A549 (cell line): ENCODE measurements around the gene AKAP6. TPM values are rescaled to one million over a fixed set of nuclear protein-coding genes. Genes with fewer than 3 reads are reported as not detected.

Experiments
- ATAC-seq, 2 experiments: fragments of 200-7000 bp in 1 of 2; fragments of >200 bp in 1 of 2; cut with Nextera tagmentation in 1 of 2; cut with Tn5 transposase in 1 of 2; 3 replicates each; pipeline versions ENCODE4 v1.8.0 to v1.9.1; 2018 to 2020; ENCODE audit warnings: mild to moderate bottlenecking in 1 of 2, moderate library complexity in 1 of 2
- CTCF ChIA-PET: fragments of 300-600 bp; sonication (Branson Sonifier 250); formaldehyde crosslinking; extraction: SDS; loops from one replicate; lab custom pipeline; 2021; ENCODE audit warnings: antibody characterized with exemption, inconsistent platforms; lab: Yijun Ruan, JAX
- POLR2A ChIA-PET: fragments of 350-600 bp; formaldehyde crosslinking; extraction: SDS; loops from one replicate; lab custom pipeline; 2021; ENCODE audit warnings: antibody characterized with exemption, inconsistent platforms; lab: Yijun Ruan, JAX
- DNase-seq, 2 experiments: peaks; one replicate each; pipeline versions ENCODE4 v3.0.0 to v3.0.0-alpha.2; 2011 to 2016; ENCODE audit warnings: low read depth in 1 of 2, low spot score in 1 of 2
- FAIRE-seq: peaks from 2 replicates; lab custom pipeline; 2011; peaks lifted over from hg19 to GRCh38; lab: Jason Lieb, UNC
- H3K27ac ChIP-seq, 2 experiments: fragments of >200 bp; sonication (Bioruptor Twin); formaldehyde crosslinking; 3 replicates each; pipeline ENCODE4 v1.5.1; 2016 to 2017
- H3K4me1 ChIP-seq: fragments of >200 bp; sonication (Bioruptor Twin); formaldehyde crosslinking; 3 replicates; pipeline ENCODE4 v1.6.1; 2016
- H3K4me2 ChIP-seq: fragments of >200 bp; sonication (Bioruptor Twin); formaldehyde crosslinking; 3 replicates; pipeline ENCODE4 v1.6.1; 2016
- H3K4me3 ChIP-seq: fragments of >200 bp; sonication (Bioruptor Twin); formaldehyde crosslinking; 3 replicates; pipeline ENCODE4 v1.5.1; 2016
- H3K9me3 ChIP-seq: fragments of >200 bp; sonication (Bioruptor Twin); formaldehyde crosslinking; 3 replicates; pipeline ENCODE4 v1.6.1; 2016
- CBX2 ChIP-seq: fragments of 200-600 bp; sonication (generic); IDR thresholded peaks from 2 replicates; pipeline ENCODE4 v1.6.1; 2016; ENCODE audit warnings: low read depth, mild to moderate bottlenecking, borderline replicate concordance
- CBX8 ChIP-seq: fragments of 200-600 bp; sonication (generic); IDR thresholded peaks from 2 replicates; pipeline ENCODE4 v1.6.1; 2016
- CHD2 ChIP-seq: fragments of 150-350 bp; IDR thresholded peaks from 2 replicates; pipeline ENCODE4 v1.6.1; 2014; ENCODE audit warnings: low read length; ENCODE audit not compliant: partially characterized antibody
- CHD4 ChIP-seq: fragments of 200-600 bp; sonication (generic); IDR thresholded peaks from 2 replicates; pipeline ENCODE4 v1.6.1; 2016; ENCODE audit warnings: antibody characterized with exemption, mild to moderate bottlenecking, borderline replicate concordance
- EHMT2 ChIP-seq: fragments of 200-600 bp; sonication (generic); IDR thresholded peaks from 2 replicates; pipeline ENCODE4 v1.6.1; 2016; ENCODE audit warnings: antibody characterized with exemption, low read depth, mild to moderate bottlenecking, moderate library complexity
- EP300 ChIP-seq, 2 experiments: fragments of >200 bp; sonication (Bioruptor Twin); formaldehyde crosslinking; IDR thresholded peaks; 2 replicates in 1 of 2; 3 replicates in 1 of 2; pipeline ENCODE4 v1.6.1; 2016 to 2017
- ESRRA ChIP-seq: fragments of 150-350 bp; IDR thresholded peaks from 2 replicates; pipeline ENCODE4 v1.6.1; 2014; ENCODE audit warnings: mild to moderate bottlenecking, low read length, borderline replicate concordance
- FOSL2 ChIP-seq, 2 experiments: fragments of 450-650 bp in 1 of 2; fragments of >200 bp in 1 of 2; sonication (Bioruptor Twin) in 1 of 2; formaldehyde crosslinking; IDR thresholded peaks; 2 replicates each; pipeline versions ENCODE4 v1.5.0 to v1.6.1; 2016 to 2020; ENCODE audit warnings: mild to moderate bottlenecking in 1 of 2, moderate library complexity in 1 of 2
- FOXS1 ChIP-seq: fragments of 250-450 bp; sonication (Bioruptor Pico); IDR thresholded peaks from 2 replicates; pipeline ENCODE4 v1.5.0; 2020; ENCODE audit warnings: mild to moderate bottlenecking, moderate library complexity
- GATA3 ChIP-seq: IDR thresholded peaks from 2 replicates; pipeline ENCODE4 v1.6.1; 2012; ENCODE audit warnings: borderline replicate concordance
- HDAC2 ChIP-seq: fragments of 200-600 bp; sonication (generic); IDR thresholded peaks from 2 replicates; pipeline ENCODE4 v1.6.1; 2016
- JUN ChIP-seq, 2 experiments: fragments of >200 bp; sonication (Bioruptor Twin); formaldehyde crosslinking; IDR thresholded peaks; 2 replicates in 1 of 2; 3 replicates in 1 of 2; pipeline ENCODE4 v1.6.1; 2016 to 2017
- MAFK ChIP-seq: fragments of 450-650 bp; IDR thresholded peaks from 2 replicates; pipeline ENCODE4 v1.6.1; 2014; ENCODE audit not compliant: partially characterized antibody
- MAZ ChIP-seq: fragments of 150-350 bp; IDR thresholded peaks from 2 replicates; pipeline ENCODE4 v1.6.1; 2014; ENCODE audit warnings: antibody characterized with exemption, low read depth, low read length, borderline replicate concordance
- NFE2L2 ChIP-seq: fragments of 150-350 bp; conservative IDR thresholded peaks from 2 replicates; pipeline ENCODE4 v1.6.1; 2014; ENCODE audit warnings: low read length
- POLR2A ChIP-seq: IDR thresholded peaks from 2 replicates; pipeline ENCODE4 v1.6.1; 2012; ENCODE audit warnings: mild to moderate bottlenecking, low read length
- RARB ChIP-seq: fragments of 250-450 bp; sonication (Bioruptor Pico); IDR thresholded peaks from 2 replicates; pipeline ENCODE4 v1.8.0; 2021; ENCODE audit warnings: mild to moderate bottlenecking, moderate library complexity
- RNF2 ChIP-seq: fragments of 200-600 bp; sonication (generic); IDR thresholded peaks from 2 replicates; pipeline ENCODE4 v1.6.1; 2016; ENCODE audit warnings: low read depth, mild to moderate bottlenecking, antibody characterized with exemption, moderate library complexity, borderline replicate concordance
- TFCP2L1 ChIP-seq: fragments of 250-450 bp; sonication (Bioruptor Pico); IDR thresholded peaks from 2 replicates; pipeline ENCODE4 v1.5.0; 2021; ENCODE audit warnings: mild to moderate bottlenecking
- TP53 ChIP-seq: fragments of 250-450 bp; sonication (Bioruptor Pico); IDR thresholded peaks from 2 replicates; pipeline ENCODE4 v1.5.0; 2021; ENCODE audit warnings: mild to moderate bottlenecking, moderate library complexity
- ZC3H11A ChIP-seq: fragments of 450-650 bp; IDR thresholded peaks from 2 replicates; pipeline ENCODE4 v1.6.1; 2014; ENCODE audit warnings: antibody characterized with exemption, mild to moderate bottlenecking
- WGBS: methylation state at CpG from one replicate; pipeline ENCODE4 v1.1.6; 2017; ENCODE audit errors: missing lambda C conversion rate; 5-methylcytosine and 5-hydroxymethylcytosine counted together
- polyA plus RNA-seq, 4 experiments: library from polyadenylated mRNA; depleted of rRNA in 3 of 4; stranded (reverse); fragments of >200 nt; fragmentation: RNase III in 1 of 4; extraction: RNeasy Plus Mini Kit Qiagen cat#74134 plus additional on column Dnase treatment in 1 of 4; gene quantifications; 2 replicates in 3 of 4; 3 replicates in 1 of 4; pipeline ENCODE4 v1.2.3, GENCODE V29; 2011 to 2017
- TF ChIP-seq, protein P1 (sequence below): fragments of >200 bp; sonication (Bioruptor Twin); formaldehyde crosslinking; IDR thresholded peaks from 3 replicates; pipeline ENCODE4 v1.6.1; 2016
- TF ChIP-seq, protein P2 (sequence below): fragments of 250-450 bp; sonication (Bioruptor Pico); IDR thresholded peaks from 2 replicates; pipeline ENCODE4 v1.5.0; 2021; ENCODE audit warnings: mild to moderate bottlenecking, moderate library complexity, borderline replicate concordance
- TF ChIP-seq, protein P3 (sequence below): fragments of 250-450 bp; sonication (Bioruptor Pico); IDR thresholded peaks from 2 replicates; pipeline ENCODE4 v1.5.0; 2020; ENCODE audit warnings: low read depth, mild to moderate bottlenecking, moderate library complexity
- TF ChIP-seq, protein P4 (sequence below): fragments of >200 bp; sonication (Bioruptor Twin); formaldehyde crosslinking; IDR thresholded peaks from 2 replicates; pipeline ENCODE4 v1.6.1; 2016
- TF ChIP-seq, protein P5 (sequence below): IDR thresholded peaks from 2 replicates; pipeline ENCODE4 v1.6.1; 2012; ENCODE audit warnings: low read depth, borderline replicate concordance
- TF ChIP-seq, protein P6 (sequence below): IDR thresholded peaks from 2 replicates; pipeline ENCODE4 v1.6.1; 2012

AKAP6 gene
- polyA plus RNA-seq, 2 of the 4 experiments (the other 2 are of a cell fraction): 0.27 to 1.9 TPM

DNA sequence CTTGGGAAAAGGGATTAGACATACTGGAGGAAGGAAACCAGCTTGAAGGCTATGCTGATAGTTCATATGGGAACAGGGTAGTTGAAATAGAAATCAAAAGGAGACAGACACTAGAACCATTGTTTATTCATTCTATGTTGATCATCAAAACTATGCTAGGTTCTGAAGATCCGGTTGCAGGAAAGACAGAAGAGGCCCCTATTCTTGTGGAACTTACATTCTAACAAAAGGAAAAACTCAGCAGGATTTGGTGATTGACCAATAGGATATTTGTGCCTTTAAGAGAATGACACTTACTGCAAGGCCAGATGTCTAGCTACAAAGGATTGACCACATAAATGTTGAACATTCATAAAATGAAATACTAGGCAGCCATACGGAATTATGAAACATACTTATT lies 179.2 kb downstream of the AKAP6 start:
- Histone ChIP-seq H3K9me3 (no peaks in the 10 kb centered on the region), H3K4me2 (peak overlapping the region; percentile 36; the same call in 2 of the 3 replicates), H3K4me3 (no peak overlapping the region), H3K4me1 (peaks cover 56% of the 10 kb centered on the region), H3K27ac (peak overlapping the region; percentile 72 to 74; a peak in 5 of 6 replicates)
- DNase-seq (no peak), ATAC-seq (no peak), FAIRE-seq (no peak)
- ChIA-PET POLR2A (interaction anchor here (1.1 kb wide), 1 partner anchor 35 kb away, joined by 12 read pairs; no protein-coding TSS in a partner anchor), CTCF (interaction anchor here (0.7 to 1.6 kb wide), 2 partner anchors 52 to 1020 kb away, joined by 3 to 5 read pairs; no protein-coding TSS in a partner anchor)
- 88% methylated on average over 2 of the region's 2 CpGs for WGBS
- TF ChIP-seq ZC3H11A (no peak), ESRRA (no peak), FOSL2 (IDR thresholded peaks at IDR 0.05) (no peak), FOSL2 (CRISPR knock-in tag; IDR thresholded peaks at IDR 0.05) (no peak), FOXS1 (CRISPR knock-in tag) (no peak), CBX2 (no peak), RNF2 (no peak), EHMT2 (no peak), POLR2A (no peak), TFCP2L1 (no peak), GATA3 (no peak), RARB (CRISPR knock-in tag) (no peak), TP53 (no peak)
- TF ChIP-seq, protein P1, sequence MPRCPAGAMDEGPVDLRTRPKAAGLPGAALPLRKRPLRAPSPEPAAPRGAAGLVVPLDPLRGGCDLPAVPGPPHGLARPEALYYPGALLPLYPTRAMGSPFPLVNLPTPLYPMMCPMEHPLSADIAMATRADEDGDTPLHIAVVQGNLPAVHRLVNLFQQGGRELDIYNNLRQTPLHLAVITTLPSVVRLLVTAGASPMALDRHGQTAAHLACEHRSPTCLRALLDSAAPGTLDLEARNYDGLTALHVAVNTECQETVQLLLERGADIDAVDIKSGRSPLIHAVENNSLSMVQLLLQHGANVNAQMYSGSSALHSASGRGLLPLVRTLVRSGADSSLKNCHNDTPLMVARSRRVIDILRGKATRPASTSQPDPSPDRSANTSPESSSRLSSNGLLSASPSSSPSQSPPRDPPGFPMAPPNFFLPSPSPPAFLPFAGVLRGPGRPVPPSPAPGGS: no peak
- TF ChIP-seq, protein P2, sequence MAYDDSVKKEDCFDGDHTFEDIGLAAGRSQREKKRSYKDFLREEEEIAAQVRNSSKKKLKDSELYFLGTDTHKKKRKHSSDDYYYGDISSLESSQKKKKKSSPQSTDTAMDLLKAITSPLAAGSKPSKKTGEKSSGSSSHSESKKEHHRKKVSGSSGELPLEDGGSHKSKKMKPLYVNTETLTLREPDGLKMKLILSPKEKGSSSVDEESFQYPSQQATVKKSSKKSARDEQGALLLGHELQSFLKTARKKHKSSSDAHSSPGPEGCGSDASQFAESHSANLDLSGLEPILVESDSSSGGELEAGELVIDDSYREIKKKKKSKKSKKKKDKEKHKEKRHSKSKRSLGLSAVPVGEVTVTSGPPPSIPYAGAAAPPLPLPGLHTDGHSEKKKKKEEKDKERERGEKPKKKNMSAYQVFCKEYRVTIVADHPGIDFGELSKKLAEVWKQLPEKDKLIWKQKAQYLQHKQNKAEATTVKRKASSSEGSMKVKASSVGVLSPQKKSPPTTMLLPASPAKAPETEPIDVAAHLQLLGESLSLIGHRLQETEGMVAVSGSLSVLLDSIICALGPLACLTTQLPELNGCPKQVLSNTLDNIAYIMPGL (CRISPR knock-in tag): no peak
- TF ChIP-seq, protein P3, sequence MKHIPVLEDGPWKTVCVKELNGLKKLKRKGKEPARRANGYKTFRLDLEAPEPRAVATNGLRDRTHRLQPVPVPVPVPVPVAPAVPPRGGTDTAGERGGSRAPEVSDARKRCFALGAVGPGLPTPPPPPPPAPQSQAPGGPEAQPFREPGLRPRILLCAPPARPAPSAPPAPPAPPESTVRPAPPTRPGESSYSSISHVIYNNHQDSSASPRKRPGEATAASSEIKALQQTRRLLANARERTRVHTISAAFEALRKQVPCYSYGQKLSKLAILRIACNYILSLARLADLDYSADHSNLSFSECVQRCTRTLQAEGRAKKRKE (CRISPR knock-in tag): no peak
- TF ChIP-seq, protein P4, sequence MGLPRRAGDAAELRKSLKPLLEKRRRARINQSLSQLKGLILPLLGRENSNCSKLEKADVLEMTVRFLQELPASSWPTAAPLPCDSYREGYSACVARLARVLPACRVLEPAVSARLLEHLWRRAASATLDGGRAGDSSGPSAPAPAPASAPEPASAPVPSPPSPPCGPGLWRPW: no peak
- TF ChIP-seq, protein P5, sequence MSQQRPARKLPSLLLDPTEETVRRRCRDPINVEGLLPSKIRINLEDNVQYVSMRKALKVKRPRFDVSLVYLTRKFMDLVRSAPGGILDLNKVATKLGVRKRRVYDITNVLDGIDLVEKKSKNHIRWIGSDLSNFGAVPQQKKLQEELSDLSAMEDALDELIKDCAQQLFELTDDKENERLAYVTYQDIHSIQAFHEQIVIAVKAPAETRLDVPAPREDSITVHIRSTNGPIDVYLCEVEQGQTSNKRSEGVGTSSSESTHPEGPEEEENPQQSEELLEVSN: no peak

DNA sequence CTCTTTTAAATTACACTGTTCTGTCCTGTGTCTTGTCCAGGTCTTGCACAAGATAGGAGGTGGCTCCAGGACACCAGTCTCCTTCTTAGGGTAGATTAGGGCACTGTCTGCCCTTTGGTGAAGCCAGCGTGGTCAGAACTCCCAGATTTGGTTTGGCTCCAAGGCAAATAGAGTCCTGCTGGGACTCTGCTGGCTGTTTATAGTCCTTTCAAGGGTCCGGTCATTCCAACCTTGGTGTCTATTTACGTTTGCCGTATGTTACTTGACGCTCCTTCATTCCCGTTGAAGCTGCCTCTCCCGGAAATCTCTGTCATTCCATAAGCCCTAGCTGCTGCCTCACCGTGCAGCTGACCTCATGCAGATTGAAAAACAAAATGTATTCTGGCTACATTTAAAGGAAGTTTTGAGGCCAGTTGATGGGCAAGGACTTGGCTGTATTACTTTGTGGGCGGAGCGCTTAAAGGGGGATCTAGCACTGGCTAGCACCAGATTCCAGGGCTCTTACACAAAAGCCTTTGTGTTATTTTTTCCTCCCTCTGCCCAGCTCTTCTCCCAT lies 180.6 kb downstream of the AKAP6 start:
- H3K4me1 ChIP-seq: peaks cover 71% of the 10 kb centered on the region
- CTCF ChIA-PET: interaction anchor here (0.7 to 1.7 kb wide), 2 partner anchors 50 to 499 kb away, joined by 3 to 7 read pairs; no protein-coding TSS in a partner anchor
- TF ChIP-seq TP53: no peak
- TF ChIP-seq, protein P6, sequence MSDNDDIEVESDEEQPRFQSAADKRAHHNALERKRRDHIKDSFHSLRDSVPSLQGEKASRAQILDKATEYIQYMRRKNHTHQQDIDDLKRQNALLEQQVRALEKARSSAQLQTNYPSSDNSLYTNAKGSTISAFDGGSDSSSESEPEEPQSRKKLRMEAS: no peak
- TF ChIP-seq NFE2L2: no peak
- TF ChIP-seq HDAC2: no peak
- TF ChIP-seq MAFK: no peak
- TF ChIP-seq, protein P5: no peak
- no peak for TF ChIP-seq CBX2
- TF ChIP-seq, protein P4: no peak
- TF ChIP-seq MAZ: no peak
- TF ChIP-seq CBX8: no peak
- no peak for TF ChIP-seq CHD4
- TF ChIP-seq JUN (IDR thresholded peaks at IDR 0.05): peak; percentile 34 to 47; a peak in 1 of 5 replicates
- TF ChIP-seq, protein P3 (CRISPR knock-in tag): no peak
- TF ChIP-seq CHD2: no peak
- peak; percentile 54 to 76; a peak in 4 of 5 replicates for TF ChIP-seq EP300 (IDR thresholded peaks at IDR 0.05)

More for the DNA sequence above, 180.6 kb downstream of the AKAP6 start:
- under 1% methylated on average over 10 of the region's 10 CpGs for WGBS
- H3K4me2 ChIP-seq: peak overlapping the region; percentile 74
- peak overlapping the region; percentile 20; the same call in 2 of the 3 replicates for H3K4me3 ChIP-seq
- peak overlapping the region; percentile 72 to 74 for H3K27ac ChIP-seq
- FAIRE-seq (no peak), ATAC-seq (peak; percentile 84 to 88), DNase-seq (peak; percentile 15 to 88)
- no peaks in the 10 kb centered on the region for H3K9me3 ChIP-seq
- POLR2A ChIA-PET: interaction anchor here (0.7 to 1.4 kb wide), 3 partner anchors 15 to 40 kb away, joined by 3 to 5 read pairs (median 5); no protein-coding TSS in a partner anchor
